GM18870 (cell line): ENCODE results near the gene RNF144A.

ENCODE experiments used
- ATAC-seq: cut with Tn5 transposase; IDR thresholded peaks from one replicate; pipeline ENCODE4 v1.9.1; 2021; ENCODE audit warnings: moderate library complexity; ENCODE audit not compliant: unreplicated experiment

Gene RNF144A

GRCh38 chr2:6945087-6945813, 28.0 kb downstream of the RNF144A start:
- peak; percentile 96 for ATAC-seq

GRCh38 chr2:6945821-6946220, 28.6 kb downstream of the RNF144A start:
- no peak for ATAC-seq

- no peak for ATAC-seq
These were observed 29.5 kb downstream of the RNF144A start for GRCh38 chr2:6946722-6947121.

GRCh38 chr2:6947929-6948676, 30.9 kb downstream of the RNF144A start:
- ATAC-seq: no peak

- no peak for ATAC-seq
These were observed 31.6 kb downstream of the RNF144A start for GRCh38 chr2:6948677-6949351.

- ATAC-seq: no peak
These were observed 33.8 kb downstream of the RNF144A start for GRCh38 chr2:6951046-6951445.

GRCh38 chr2:6952101-6952500, 34.9 kb downstream of the RNF144A start:
- no peak for ATAC-seq

GRCh38 chr2:6954586-6954985, 37.4 kb downstream of the RNF144A start:
- ATAC-seq: no peak

- no peak for ATAC-seq
These were observed 38.4 kb downstream of the RNF144A start for GRCh38 chr2:6955511-6956136.

GRCh38 chr2:6956566-6956965, 39.4 kb downstream of the RNF144A start:
- no peak for ATAC-seq

- no peak for ATAC-seq
These were observed 40.0 kb downstream of the RNF144A start for GRCh38 chr2:6957031-6957714.

GRCh38 chr2:6957910-6958615, 40.9 kb downstream of the RNF144A start:
- no peak for ATAC-seq

GRCh38 chr2:6958616-6959235, 41.5 kb downstream of the RNF144A start:
- ATAC-seq: no peak

- no peak for ATAC-seq
These were observed 42.5 kb downstream of the RNF144A start for GRCh38 chr2:6959751-6960150.

GRCh38 chr2:6960659-6961058, 43.4 kb downstream of the RNF144A start:
- ATAC-seq: no peak

GRCh38 chr2:6963727-6964126, 46.5 kb downstream of the RNF144A start:
- ATAC-seq: no peak

GRCh38 chr2:6965071-6965795, 48.0 kb downstream of the RNF144A start:
- ATAC-seq: no peak

- no peak for ATAC-seq
These were observed 49.3 kb downstream of the RNF144A start for GRCh38 chr2:6966446-6966940.

- no peak for ATAC-seq
These were observed 50.1 kb downstream of the RNF144A start for GRCh38 chr2:6967301-6967700.
